Measurements from ENCODE around the gene CCL17. TPM values are rescaled to one million over a fixed set of nuclear protein-coding genes. Genes with fewer than 3 reads are reported as not detected.
A peak's percentile ranks its signal among the peaks of the same experiment; 100 is the strongest.
"Not testable (repeated sequence)": the region's sequence is repeated elsewhere in the genome, so short reads cannot be mapped to it uniquely, and the experiment has no call there.

Gene CCL17
- total RNA-seq, 1 donor from 2014 or later = not detected

- DNase-seq = no peak
Observed at GRCh38 chr16:57396786-57397185, 7.8 kb upstream of the CCL17 start.

- DNase-seq = not testable (repeated sequence)
Observed at GRCh38 chr16:57397493-57397892, 7.1 kb upstream of the CCL17 start.

GRCh38 chr16:57401943-57402640, 2.5 kb upstream of the CCL17 start:
- no peak for DNase-seq

GRCh38 chr16:57405097-57405496, 530 bp downstream of the CCL17 start:
- no peak for DNase-seq

- DNase-seq = no peak
Observed at GRCh38 chr16:57406881-57407280, 2.3 kb downstream of the CCL17 start.

- no peak for DNase-seq
Observed at GRCh38 chr16:57407521-57408353, 3.2 kb downstream of the CCL17 start.

- no peak for DNase-seq
Observed at GRCh38 chr16:57409065-57409464, 4.5 kb downstream of the CCL17 start.

GRCh38 chr16:57409870-57410587, 5.5 kb downstream of the CCL17 start:
- no peak for DNase-seq

GRCh38 chr16:57411362-57411976, 6.9 kb downstream of the CCL17 start:
- DNase-seq = peak; percentile 79

GRCh38 chr16:57412584-57412983, 8.0 kb downstream of the CCL17 start:
- DNase-seq = no peak

GRCh38 chr16:57413301-57413730, 8.7 kb downstream of the CCL17 start:
- DNase-seq = no peak

GRCh38 chr16:57413733-57414132, 9.2 kb downstream of the CCL17 start:
- no peak for DNase-seq

GRCh38 chr16:57416084-57416483, 11.5 kb downstream of the CCL17 start:
- no peak for DNase-seq

GRCh38 chr16:57419506-57419905, 14.9 kb downstream of the CCL17 start:
- DNase-seq = no peak

GRCh38 chr16:57422026-57422944, 17.7 kb downstream of the CCL17 start:
- DNase-seq = peak; percentile 87

GRCh38 chr16:57423152-57423551, 18.6 kb downstream of the CCL17 start:
- DNase-seq = no peak

GRCh38 chr16:57424583-57424982, 20.0 kb downstream of the CCL17 start:
- DNase-seq = no peak

GRCh38 chr16:57426356-57426755, 21.8 kb downstream of the CCL17 start:
- peak; percentile 85 for DNase-seq

- DNase-seq = no peak
Observed at GRCh38 chr16:57427307-57427706, 22.7 kb downstream of the CCL17 start.

- no peak for DNase-seq
Observed at GRCh38 chr16:57427824-57428223, 23.3 kb downstream of the CCL17 start.

- no peak for DNase-seq
Observed at GRCh38 chr16:57430955-57431354, 26.4 kb downstream of the CCL17 start.
